ENCODE data around the gene EFCAB5. TPM values are rescaled to one million over a fixed set of nuclear protein-coding genes. Genes with fewer than 3 reads are reported as not detected.

Gene EFCAB5
- total and polyA plus RNA-seq, 10 of the 15 experiments (the other 5 are each of a cell fraction or from before 2014, with no cell fraction given), result 0.39 to 2.6 (median 1.0) TPM

DNA sequence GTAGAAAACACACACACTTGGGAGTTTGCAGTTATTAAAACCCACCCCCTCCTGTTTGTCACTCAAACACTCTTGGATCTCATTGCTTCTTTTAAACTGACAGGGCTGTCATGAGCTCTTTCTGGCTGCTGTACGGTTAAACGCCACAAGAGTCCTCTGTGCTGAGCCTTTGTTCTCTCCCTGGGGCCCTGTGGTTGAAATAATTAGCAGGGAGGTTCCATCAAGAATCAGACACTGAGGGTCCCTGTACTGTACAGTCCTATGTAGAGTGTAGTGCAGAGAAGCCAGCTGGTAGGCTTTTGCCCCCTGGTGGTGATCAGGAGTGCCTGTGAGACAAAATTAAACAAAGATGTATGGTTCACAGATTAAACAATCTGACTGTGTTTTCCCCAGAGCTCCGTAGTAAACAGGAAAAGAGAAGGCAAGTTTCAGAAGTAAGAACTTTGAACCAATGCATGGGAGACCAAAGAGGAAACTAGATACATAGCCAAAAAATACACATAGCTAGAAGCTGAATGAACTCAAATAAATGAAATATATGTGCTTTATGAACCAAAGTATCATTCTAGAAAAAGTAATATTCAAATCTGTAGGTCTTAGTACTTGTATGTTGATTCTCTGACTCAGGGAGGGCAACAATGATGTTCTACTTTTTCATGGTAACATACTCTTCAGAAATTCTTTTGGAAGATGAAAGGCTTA, 10.1 kb upstream of the EFCAB5 start (continued):
- TF ChIP-seq, protein P1, sequence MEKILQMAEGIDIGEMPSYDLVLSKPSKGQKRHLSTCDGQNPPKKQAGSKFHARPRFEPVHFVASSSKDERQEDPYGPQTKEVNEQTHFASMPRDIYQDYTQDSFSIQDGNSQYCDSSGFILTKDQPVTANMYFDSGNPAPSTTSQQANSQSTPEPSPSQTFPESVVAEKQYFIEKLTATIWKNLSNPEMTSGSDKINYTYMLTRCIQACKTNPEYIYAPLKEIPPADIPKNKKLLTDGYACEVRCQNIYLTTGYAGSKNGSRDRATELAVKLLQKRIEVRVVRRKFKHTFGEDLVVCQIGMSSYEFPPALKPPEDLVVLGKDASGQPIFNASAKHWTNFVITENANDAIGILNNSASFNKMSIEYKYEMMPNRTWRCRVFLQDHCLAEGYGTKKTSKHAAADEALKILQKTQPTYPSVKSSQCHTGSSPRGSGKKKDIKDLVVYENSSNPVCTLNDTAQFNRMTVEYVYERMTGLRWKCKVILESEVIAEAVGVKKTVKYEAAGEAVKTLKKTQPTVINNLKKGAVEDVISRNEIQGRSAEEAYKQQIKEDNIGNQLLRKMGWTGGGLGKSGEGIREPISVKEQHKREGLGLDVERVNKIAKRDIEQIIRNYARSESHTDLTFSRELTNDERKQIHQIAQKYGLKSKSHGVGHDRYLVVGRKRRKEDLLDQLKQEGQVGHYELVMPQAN (conservative IDR thresholded peaks at IDR 0.05), result no peak
- TF ChIP-seq NR2C2 (IDR thresholded peaks at IDR 0.05; ENCODE audit: borderline replicate concordance, control insufficient read depth, insufficient read length, low read depth), result no peak
- no peak for TF ChIP-seq ESRRA (IDR thresholded peaks at IDR 0.05; ENCODE audit: low read length)
- no peak for TF ChIP-seq KDM1A (IDR thresholded peaks at IDR 0.05; ENCODE audit: borderline replicate concordance)

DNA sequence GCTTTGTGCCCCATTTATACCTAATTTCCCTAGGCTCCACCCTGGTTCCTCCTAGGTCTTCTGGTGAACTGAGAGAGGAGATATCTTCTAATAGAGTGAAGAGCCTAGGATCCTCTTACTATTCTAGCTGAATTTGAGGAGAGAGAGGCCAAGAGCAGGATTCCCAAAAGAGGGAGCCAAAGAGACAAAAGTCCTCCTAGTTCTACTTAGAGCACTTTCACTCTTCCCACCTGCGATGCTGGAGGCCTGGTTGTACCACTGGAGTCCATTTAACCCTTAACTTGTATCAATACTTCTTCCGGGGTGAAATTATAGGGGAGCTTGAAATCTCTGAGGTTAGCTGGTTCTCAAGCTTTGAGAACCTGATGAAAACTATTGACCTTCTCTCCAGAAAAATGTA, 8.1 kb upstream of the EFCAB5 start:
- intact Hi-C loops (cut with micrococcal nuclease; ENCODE audit: unreplicated experiment), result loop anchor here (5.0 to 10.0 kb wide), 4 partner anchors 86 to 319 kb away; no protein-coding TSS in a partner anchor
- no TSS peak for BruUV-seq (replicated peaks)
- POLR2A ChIA-PET, result interaction anchor here (0.6 to 1.5 kb wide), 4 partner anchors 86 to 129 kb away, joined by 3 to 7 read pairs (median 4); no protein-coding TSS in a partner anchor
- no peak for TF ChIP-seq POLR2AphosphoS2 (IDR thresholded peaks at IDR 0.05; ENCODE audit: low read depth, low read length)
- no peak for TF ChIP-seq POLR2AphosphoS5 (IDR thresholded peaks at IDR 0.05; ENCODE audit: low read length)
- TF ChIP-seq IKZF2 (IDR thresholded peaks at IDR 0.05), result no peak
- TF ChIP-seq SMAD1 (IDR thresholded peaks at IDR 0.05; ENCODE audit: low read depth, partially characterized antibody), result no peak
- TF ChIP-seq, protein P2, sequence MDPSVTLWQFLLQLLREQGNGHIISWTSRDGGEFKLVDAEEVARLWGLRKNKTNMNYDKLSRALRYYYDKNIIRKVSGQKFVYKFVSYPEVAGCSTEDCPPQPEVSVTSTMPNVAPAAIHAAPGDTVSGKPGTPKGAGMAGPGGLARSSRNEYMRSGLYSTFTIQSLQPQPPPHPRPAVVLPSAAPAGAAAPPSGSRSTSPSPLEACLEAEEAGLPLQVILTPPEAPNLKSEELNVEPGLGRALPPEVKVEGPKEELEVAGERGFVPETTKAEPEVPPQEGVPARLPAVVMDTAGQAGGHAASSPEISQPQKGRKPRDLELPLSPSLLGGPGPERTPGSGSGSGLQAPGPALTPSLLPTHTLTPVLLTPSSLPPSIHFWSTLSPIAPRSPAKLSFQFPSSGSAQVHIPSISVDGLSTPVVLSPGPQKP (IDR thresholded peaks at IDR 0.05; ENCODE audit: low read depth, low read length), result no peak
- no peak for TF ChIP-seq RCOR1 (conservative IDR thresholded peaks at IDR 0.05; ENCODE audit: low read depth, low read length)
- TF ChIP-seq SUPT20H (IDR thresholded peaks at IDR 0.05; ENCODE audit: borderline replicate concordance, control insufficient read depth, low read depth, low read length), result no peak
- TF ChIP-seq NR2C2 (IDR thresholded peaks at IDR 0.05; ENCODE audit: borderline replicate concordance, control insufficient read depth, insufficient read length, low read depth), result no peak
- no peak for TF ChIP-seq SMARCA5 (IDR thresholded peaks at IDR 0.05)
- TF ChIP-seq CREM (IDR thresholded peaks at IDR 0.05; ENCODE audit: low read depth), result no peak
- TF ChIP-seq SMC3 (IDR thresholded peaks at IDR 0.05; ENCODE audit: borderline replicate concordance, low read length), result no peak
- no peak for TF ChIP-seq ASH2L (IDR thresholded peaks at IDR 0.05; ENCODE audit: borderline replicate concordance, low read depth)

More for the DNA sequence above, 8.1 kb upstream of the EFCAB5 start:
- DNase-seq (ENCODE audit: low read depth, low spot score), result no peak
- Histone ChIP-seq H4K20me1 (ENCODE audit: control insufficient read depth, insufficient read depth) (no peaks in the 10 kb centered on the region), H3K36me3 (ENCODE audit: control insufficient read depth in 2 of 2, insufficient read depth in 2 of 2, low read length in 1 of 2) (no peaks in the 10 kb centered on the region), H2AFZ (ENCODE audit: control insufficient read depth, low read depth, low read length) (no peak overlapping the region), H3K4me2 (ENCODE audit: control insufficient read depth, insufficient read depth) (no peak overlapping the region), H3K9me3 (replicated peaks; ENCODE audit: control insufficient read depth, insufficient read depth, low read length) (no peaks in the 10 kb centered on the region), H3K4me1 (ENCODE audit: control insufficient read depth, insufficient read depth, low read length) (peaks cover 4% of the 10 kb centered on the region), H3K27ac (ENCODE audit: control insufficient read depth, insufficient read depth) (no peak overlapping the region), H3K27me3 (replicated peaks in 1 of 2; ENCODE audit: control insufficient read depth in 2 of 2, insufficient read depth in 2 of 2, low read length in 1 of 2) (no peaks in the 10 kb centered on the region), H3K79me2 (ENCODE audit: control insufficient read depth, insufficient read depth, low read length) (peaks cover 18% of the 10 kb centered on the region), H3K4me3 (no peak overlapping the region), H3K9ac (ENCODE audit: control insufficient read depth, insufficient read depth, low read length) (no peak overlapping the region)
- no peak for ATAC-seq
- SMC1A ChIA-PET (ENCODE audit: uncharacterized antibody, unreplicated experiment), result interaction anchor here (0.7 to 4.8 kb wide), 9 partner anchors 9 to 160 kb away, joined by 3 to 36 read pairs (median 3); partner anchors contain the start of gene EFCAB5
- CTCF ChIA-PET, result interaction anchor here (1.0 to 9.0 kb wide), 5 partner anchors 24 to 126 kb away, joined by 3 to 454 read pairs (median 31); no protein-coding TSS in a partner anchor
- no peak for FAIRE-seq
- RAD21 ChIA-PET (ENCODE audit: unreplicated experiment), result interaction anchor here (6.8 kb wide), 1 partner anchor 126 kb away, joined by 300 read pairs; no protein-coding TSS in a partner anchor
- in situ Hi-C loops (cut with MboI), result loop anchor here (5.0 kb wide), 1 partner anchor 126 kb away; no protein-coding TSS in a partner anchor
- 97% methylated on average over 2 of the region's 2 CpGs for WGBS (ENCODE audit: insufficient coverage, insufficient replicate concordance, low lambda C conversion rate, missing lambda C conversion rate)

Data from GM12878 (cell line).